ENCODE measurements around the gene TROAP. TPM values are rescaled to one million over a fixed set of nuclear protein-coding genes. Genes with fewer than 3 reads are reported as not detected.

TROAP gene
- total and polyA plus RNA-seq, 2 donors (not counting 1 experiment from before 2014, with no cell fraction given): 0.88 to 1.0 TPM

DNA sequence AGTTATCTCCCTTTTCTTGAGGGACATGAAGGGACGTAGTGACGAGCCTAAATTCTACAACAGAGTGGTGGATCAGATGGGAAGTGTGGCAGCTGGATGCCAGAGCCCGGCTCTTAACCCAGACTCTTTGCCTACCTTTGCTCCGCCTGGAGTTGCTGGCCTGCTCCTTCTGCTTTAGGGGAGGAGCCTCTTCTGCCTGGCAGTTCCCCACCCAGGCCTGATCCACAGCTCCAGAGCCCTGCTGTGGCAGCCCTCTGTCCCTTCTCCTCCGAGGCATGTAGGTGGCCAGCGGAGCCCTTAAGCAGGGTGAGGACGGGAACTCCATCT lies 30.4 kb upstream of the TROAP start:
- 87% methylated on average over 5 of the region's 7 CpGs for WGBS (ENCODE audit: insufficient coverage)
- peaks cover 26 to 32% of the 10 kb centered on the region in 2 donors for H3K4me1 ChIP-seq (ENCODE audit: control insufficient read depth in 2 of 2, insufficient read depth in 2 of 2, low read length in 2 of 2)
- no peak for DNase-seq
- Mint-ChIP-seq H3K27me3 (peaks cover 46% of the 10 kb centered on the region), H3K9me3 (ENCODE audit: insufficient read depth) (no peaks in the 10 kb centered on the region), H3K27ac (no peak overlapping the region), H3K4me1 (peaks cover 17% of the 10 kb centered on the region), H3K4me3 (no peak overlapping the region)
- peaks cover 0 to 62% (median 24%) of the 10 kb centered on the region in 4 experiments for H3K27me3 ChIP-seq (replicated peaks in 1 of 4; ENCODE audit: control extremely low read depth in 1 of 4, control insufficient read depth in 3 of 4, insufficient read depth in 4 of 4, low read length in 3 of 4)
- H3K27ac ChIP-seq (ENCODE audit: low read length in 2 of 2): no peak overlapping the region
- no peak overlapping the region for H2AFZ ChIP-seq (ENCODE audit: insufficient read depth, low read depth, low read length, poor library complexity, severe bottlenecking)
- no peaks in the 10 kb centered on the region for H4K20me1 ChIP-seq (ENCODE audit: control insufficient read depth, insufficient read depth, low read length, poor library complexity, severe bottlenecking)
- TF ChIP-seq, protein P1, sequence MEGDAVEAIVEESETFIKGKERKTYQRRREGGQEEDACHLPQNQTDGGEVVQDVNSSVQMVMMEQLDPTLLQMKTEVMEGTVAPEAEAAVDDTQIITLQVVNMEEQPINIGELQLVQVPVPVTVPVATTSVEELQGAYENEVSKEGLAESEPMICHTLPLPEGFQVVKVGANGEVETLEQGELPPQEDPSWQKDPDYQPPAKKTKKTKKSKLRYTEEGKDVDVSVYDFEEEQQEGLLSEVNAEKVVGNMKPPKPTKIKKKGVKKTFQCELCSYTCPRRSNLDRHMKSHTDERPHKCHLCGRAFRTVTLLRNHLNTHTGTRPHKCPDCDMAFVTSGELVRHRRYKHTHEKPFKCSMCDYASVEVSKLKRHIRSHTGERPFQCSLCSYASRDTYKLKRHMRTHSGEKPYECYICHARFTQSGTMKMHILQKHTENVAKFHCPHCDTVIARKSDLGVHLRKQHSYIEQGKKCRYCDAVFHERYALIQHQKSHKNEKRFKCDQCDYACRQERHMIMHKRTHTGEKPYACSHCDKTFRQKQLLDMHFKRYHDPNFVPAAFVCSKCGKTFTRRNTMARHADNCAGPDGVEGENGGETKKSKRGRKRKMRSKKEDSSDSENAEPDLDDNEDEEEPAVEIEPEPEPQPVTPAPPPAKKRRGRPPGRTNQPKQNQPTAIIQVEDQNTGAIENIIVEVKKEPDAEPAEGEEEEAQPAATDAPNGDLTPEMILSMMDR (IDR thresholded peaks at IDR 0.05): no peak
- no peak for TF ChIP-seq EZH2 (IDR thresholded peaks at IDR 0.05; ENCODE audit: borderline replicate concordance, insufficient read depth, low read depth, low read length, poor library complexity, severe bottlenecking)
- H3K79me2 ChIP-seq (ENCODE audit: control insufficient read depth, insufficient read depth, low read length): no peaks in the 10 kb centered on the region
- H3K36me3 ChIP-seq (replicated peaks in 1 of 2; ENCODE audit: control extremely low read depth in 1 of 2, control insufficient read depth in 1 of 2, extremely low read depth in 1 of 2, insufficient read depth in 2 of 2, low read length in 1 of 2): no peaks in the 10 kb centered on the region
- intact Hi-C loops (cut with micrococcal nuclease): no loop called here
- CTCF ChIA-PET: interaction anchor here (0.9 to 13.4 kb wide), 6 partner anchors 38 to 220 kb away, joined by 3 to 139 read pairs (median 86); partner anchors contain the start of gene DNAJC22
- H3K4me2 ChIP-seq (replicated peaks; ENCODE audit: low read depth, low read length, poor library complexity, severe bottlenecking): no peak overlapping the region
- H3K9me3 ChIP-seq (ENCODE audit: control extremely low read depth in 1 of 3, control insufficient read depth in 2 of 3, insufficient read depth in 1 of 3, low read length in 2 of 3): peaks cover 0 to 18% (median 0%) of the 10 kb centered on the region in 3 donors
- POLR2A ChIA-PET: no interaction called here
- no peak for ATAC-seq (ENCODE audit: low read depth)
- H3K9ac ChIP-seq (ENCODE audit: low read length): no peak overlapping the region
- no peak overlapping the region for H3K4me3 ChIP-seq (ENCODE audit: control extremely low read depth in 1 of 5, extremely low read depth in 1 of 5, insufficient read depth in 1 of 5, low read depth in 2 of 5, low read length in 4 of 5)

DNA sequence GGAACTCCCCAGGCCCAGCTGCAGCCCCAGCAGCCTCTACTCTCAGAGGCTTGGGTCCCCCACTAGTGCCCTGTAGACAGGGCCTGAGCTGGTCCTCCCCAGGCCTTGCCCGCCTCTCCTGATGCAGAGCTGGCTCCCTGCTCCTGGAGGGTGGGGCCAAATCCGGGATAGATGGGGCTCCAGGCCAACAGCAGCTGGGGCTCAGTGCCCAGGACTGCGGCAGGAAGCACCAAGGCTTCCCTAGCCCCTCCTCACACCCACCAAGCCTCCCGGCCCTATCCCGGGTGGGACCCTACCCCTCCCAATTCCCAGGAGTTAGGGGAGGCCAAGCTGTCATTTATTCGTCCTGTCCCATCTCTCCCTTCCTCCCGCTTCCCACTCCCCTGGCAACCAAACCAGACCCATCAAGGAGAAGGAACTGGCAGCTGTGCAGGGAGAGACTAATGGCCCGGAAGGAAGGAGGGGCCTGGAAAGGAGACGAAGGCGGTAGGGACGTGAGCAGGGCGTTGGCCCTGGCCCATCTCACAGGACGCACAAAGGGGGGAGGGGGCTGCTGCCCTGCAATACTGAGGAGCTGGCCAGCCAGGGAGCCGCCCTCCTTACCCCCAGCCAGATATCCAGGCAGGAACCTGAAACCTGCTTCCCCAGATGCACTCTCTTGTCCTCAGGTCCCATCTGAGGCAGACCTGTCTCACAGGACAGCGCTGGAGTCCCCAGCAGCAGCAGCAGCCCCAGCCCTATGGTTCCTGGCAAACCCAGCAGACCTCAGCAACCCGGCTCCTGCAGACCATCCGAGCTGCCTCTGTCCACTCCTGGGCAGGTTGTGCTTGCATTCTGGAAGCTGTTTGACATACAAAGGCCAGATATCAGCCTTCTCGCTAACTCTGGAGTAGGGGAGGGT lies 29.7 kb upstream of the TROAP start:
- H3K27me3 ChIP-seq (replicated peaks in 1 of 4; ENCODE audit: control extremely low read depth in 1 of 4, control insufficient read depth in 3 of 4, insufficient read depth in 4 of 4, low read length in 3 of 4): peaks cover 0 to 63% (median 27%) of the 10 kb centered on the region in 4 experiments
- POLR2A ChIA-PET: no interaction called here
- H3K27ac ChIP-seq (ENCODE audit: low read length in 2 of 2): no peak overlapping the region
- H3K4me3 ChIP-seq (ENCODE audit: control extremely low read depth in 1 of 5, extremely low read depth in 1 of 5, insufficient read depth in 1 of 5, low read depth in 2 of 5, low read length in 4 of 5): no peak overlapping the region
- peaks cover 22% of the 10 kb centered on the region for H3K4me1 Mint-ChIP-seq
- no peak overlapping the region for H2AFZ ChIP-seq (ENCODE audit: insufficient read depth, low read depth, low read length, poor library complexity, severe bottlenecking)
- H3K27me3 Mint-ChIP-seq: peaks cover 46% of the 10 kb centered on the region
- H4K20me1 ChIP-seq (ENCODE audit: control insufficient read depth, insufficient read depth, low read length, poor library complexity, severe bottlenecking): no peaks in the 10 kb centered on the region
- 66% methylated on average over 13 of the region's 18 CpGs for WGBS (ENCODE audit: insufficient coverage)
- peaks cover 30 to 38% of the 10 kb centered on the region in 2 donors for H3K4me1 ChIP-seq (ENCODE audit: control insufficient read depth in 2 of 2, insufficient read depth in 2 of 2, low read length in 2 of 2)
- H3K36me3 ChIP-seq (replicated peaks in 1 of 2; ENCODE audit: control extremely low read depth in 1 of 2, control insufficient read depth in 1 of 2, extremely low read depth in 1 of 2, insufficient read depth in 2 of 2, low read length in 1 of 2): no peaks in the 10 kb centered on the region
- intact Hi-C loops (cut with micrococcal nuclease): no loop called here
- peaks cover 0 to 18% (median 0%) of the 10 kb centered on the region in 3 donors for H3K9me3 ChIP-seq (ENCODE audit: control extremely low read depth in 1 of 3, control insufficient read depth in 2 of 3, insufficient read depth in 1 of 3, low read length in 2 of 3)
- H3K9me3 Mint-ChIP-seq (ENCODE audit: insufficient read depth): no peaks in the 10 kb centered on the region
- no peak overlapping the region for H3K4me2 ChIP-seq (replicated peaks; ENCODE audit: low read depth, low read length, poor library complexity, severe bottlenecking)
- no peak overlapping the region for H3K9ac ChIP-seq (ENCODE audit: low read length)
- H3K79me2 ChIP-seq (ENCODE audit: control insufficient read depth, insufficient read depth, low read length): no peaks in the 10 kb centered on the region
- no peak overlapping the region for H3K4me3 Mint-ChIP-seq
- no peak overlapping the region for H3K27ac Mint-ChIP-seq
- CTCF ChIA-PET: interaction anchor here (0.5 to 13.4 kb wide), 8 partner anchors 39 to 439 kb away, joined by 3 to 139 read pairs (median 8); partner anchors contain the start of gene DNAJC22
- no peak for TF ChIP-seq EZH2 (IDR thresholded peaks at IDR 0.05; ENCODE audit: borderline replicate concordance, insufficient read depth, low read depth, low read length, poor library complexity, severe bottlenecking)
- TF ChIP-seq, protein P1 (IDR thresholded peaks at IDR 0.05): no peak
- DNase-seq (no peak), ATAC-seq (ENCODE audit: low read depth) (no peak)
